HG03565 (cell line): ENCODE results near the gene LPAR3.
A peak's percentile ranks its signal among the peaks of the same experiment; 100 is the strongest.

Experiments used
- ATAC-seq: cut with Tn5 transposase; IDR thresholded peaks from one replicate; pipeline ENCODE4 v1.9.1; 2021; ENCODE audit warnings: mild to moderate bottlenecking, moderate library complexity; ENCODE audit not compliant: unreplicated experiment

The LPAR3 gene

DNA sequence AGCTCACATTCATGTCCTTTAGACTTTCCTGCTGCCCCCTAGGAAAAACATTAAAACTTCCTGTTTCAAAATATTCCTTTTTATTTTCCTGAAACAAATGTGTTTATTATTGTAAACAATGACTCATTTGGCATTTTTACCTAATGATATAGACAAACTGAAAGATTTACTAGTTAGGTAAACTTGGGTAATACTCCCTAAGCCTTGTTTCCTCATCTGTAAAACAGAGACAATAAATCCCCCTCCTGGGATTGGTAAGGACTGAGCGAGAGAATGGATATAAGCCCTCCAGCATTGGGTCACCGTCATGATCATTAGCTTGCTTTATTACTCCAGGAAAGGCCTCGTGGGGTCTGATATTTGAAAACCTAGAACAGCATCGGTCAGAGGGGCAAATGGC, 59.8 kb downstream of the LPAR3 start:
- no peak for ATAC-seq

DNA sequence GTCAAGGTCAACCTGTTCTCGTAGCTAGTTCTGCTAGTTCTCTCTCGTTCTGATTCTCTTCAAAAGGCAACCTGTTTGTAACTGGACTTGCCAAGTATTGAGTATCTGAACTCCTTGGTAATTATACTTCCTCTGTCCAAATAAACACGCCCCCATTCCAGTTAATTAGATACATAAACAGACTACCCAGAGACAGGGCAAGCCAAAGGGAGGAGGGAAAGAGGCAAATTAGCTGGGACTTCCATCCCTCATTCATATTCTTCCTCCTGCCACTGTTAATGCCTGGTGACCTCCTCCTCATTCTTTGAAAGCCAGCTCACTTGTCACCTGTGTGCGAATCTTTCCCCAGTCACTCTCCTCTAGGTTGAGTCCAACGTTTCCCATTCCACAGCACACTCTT, 62.9 kb downstream of the LPAR3 start:
- ATAC-seq, result no peak

DNA sequence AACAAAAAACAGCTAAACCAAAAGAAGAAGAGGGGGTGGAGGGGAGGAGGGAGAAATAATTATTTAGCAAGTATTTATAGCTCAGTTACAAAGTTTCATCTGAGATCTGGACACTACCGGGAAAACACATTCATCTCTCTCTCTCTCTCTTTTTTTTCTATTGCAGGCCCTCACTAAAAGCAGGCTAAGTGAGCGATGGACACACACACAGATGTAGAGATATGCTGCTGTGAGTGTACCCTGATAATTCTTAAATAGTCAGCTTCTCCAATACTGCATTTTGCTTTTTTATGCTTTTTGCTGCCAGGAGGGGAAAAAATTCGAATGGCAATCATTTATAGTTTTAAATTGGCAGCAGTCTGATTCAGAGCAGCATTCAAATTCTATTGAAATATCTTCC, 65.0 kb downstream of the LPAR3 start:
- no peak for ATAC-seq

DNA sequence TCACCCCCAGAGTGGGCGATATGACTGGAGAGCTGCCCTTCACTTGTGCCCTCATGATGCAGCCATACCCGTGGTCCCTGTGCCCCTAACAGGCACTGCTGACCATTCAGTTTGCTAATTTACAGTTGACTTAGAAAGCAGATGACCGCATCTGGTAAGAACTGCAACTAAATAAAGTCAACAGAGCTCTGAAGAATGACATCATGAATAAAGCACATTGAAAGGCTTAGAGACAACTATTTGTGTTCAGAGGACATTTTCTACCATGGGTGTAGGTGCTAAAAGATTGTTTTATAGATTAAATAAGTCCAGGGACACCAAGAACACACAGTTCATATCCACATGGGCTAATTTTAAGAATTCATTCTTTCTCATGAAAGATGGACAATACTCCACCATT, 65.5 kb downstream of the LPAR3 start:
- ATAC-seq, result no peak

DNA sequence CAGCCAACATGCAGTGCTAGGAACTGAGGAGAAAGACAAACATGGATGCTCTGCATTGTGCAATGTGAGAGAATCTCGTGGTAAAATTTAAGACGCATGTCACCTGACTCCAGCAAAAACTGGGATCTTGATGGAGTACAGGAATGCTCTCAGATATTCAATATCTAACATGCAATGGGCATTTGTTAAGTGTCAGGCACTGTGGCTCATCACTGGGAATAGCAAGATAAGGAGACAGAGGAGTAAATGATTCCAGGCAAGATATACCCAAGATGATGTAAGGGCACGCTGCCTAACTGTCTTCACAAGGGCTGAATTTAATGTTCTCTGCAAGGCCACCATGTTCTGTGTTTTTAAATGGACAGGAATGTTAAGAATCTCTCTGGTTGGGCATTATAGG, 67.8 kb downstream of the LPAR3 start:
- ATAC-seq, result no peak

DNA sequence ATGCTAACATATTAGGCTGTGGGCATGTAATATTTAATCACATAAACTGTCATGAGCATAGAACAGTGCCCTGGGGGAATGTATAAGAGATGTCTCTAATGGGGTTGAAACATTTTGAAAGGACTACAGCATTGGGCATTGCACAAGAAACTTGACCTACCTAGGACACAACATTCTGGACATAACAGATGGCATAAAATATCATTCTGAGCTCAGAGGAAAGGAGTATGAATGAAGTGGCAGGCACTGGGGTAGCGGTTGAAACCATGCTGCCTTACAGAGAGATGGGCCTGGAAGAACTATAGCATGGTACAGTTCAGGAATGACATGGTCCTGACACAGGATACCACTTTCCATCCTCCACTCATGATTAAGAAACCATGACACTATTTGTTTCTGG, 69.0 kb downstream of the LPAR3 start:
- no peak for ATAC-seq

DNA sequence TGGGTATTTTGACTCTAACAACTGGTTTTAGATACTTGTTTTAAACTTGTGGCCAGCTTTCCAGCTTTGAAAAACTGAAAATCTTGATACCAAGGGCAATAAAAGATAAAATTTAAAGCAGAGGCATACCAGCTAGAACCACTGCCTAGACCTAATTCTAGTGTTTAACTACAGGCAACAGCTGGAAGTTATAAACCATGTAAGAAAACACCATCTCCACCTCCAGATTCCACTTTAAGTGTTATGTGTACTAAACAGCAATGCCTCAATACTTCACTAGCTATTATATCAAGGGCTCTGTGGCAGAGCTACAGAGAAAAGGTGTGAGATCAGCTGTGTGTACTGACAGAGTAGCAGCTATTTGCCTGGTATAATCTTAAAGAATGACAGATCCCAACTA, 69.5 kb downstream of the LPAR3 start:
- no peak for ATAC-seq

DNA sequence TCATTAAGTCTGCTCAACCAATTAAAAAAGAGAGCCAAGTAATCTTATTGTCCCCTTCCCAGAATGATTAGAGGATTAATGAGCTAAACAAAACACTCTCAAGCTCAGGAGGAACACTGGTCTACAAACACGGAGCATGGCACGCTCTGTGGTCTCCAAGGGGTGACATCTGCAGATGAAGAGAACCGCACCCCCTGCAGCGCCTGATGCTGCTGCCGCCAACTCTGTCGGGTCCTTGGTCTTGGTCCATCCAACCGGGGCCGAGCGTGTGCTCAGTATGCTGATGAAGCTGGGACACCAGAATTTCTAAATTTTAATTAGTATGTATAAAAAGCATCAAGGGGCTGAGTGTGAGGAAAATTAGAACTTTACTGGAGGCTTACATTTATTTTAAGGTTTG, 82.7 kb downstream of the LPAR3 start:
- ATAC-seq, result no peak

DNA sequence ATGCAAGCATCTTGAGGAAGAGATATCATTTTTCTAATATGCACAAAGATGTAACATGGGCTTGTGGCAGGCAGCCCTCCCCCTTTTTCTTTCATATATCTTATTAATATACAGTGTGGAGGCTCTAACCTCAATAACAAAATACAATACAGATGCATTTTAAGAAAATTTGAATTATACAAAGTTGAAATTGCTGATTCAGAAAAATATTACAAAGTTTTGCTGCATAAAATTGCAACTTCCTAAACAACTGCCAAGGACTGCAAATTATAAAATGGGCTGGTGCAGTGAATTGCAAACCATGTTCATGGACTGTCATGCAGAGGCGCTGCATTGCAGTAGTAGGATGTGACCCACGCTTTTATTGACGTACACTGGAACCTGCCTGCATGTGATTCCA, 84.0 kb downstream of the LPAR3 start:
- no peak for ATAC-seq

DNA sequence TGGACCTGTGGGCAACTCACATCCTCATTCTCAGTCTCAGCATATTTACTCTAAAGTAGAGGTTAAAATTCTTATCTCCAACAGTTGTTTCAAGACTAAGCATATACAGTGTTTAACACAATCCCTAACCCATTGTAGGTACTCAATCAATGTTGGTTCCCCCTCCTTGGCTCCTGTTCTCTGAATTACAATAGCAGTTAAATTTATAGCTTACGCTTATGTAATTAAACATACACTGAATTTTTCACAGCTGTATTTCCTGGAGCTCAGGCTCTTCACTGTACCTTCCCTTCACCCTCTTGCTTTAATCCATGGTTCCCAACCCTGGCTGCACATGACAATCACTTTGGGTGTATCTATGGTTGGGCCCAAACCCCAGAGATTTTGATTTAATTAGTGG, 89.4 kb downstream of the LPAR3 start:
- no peak for ATAC-seq

DNA sequence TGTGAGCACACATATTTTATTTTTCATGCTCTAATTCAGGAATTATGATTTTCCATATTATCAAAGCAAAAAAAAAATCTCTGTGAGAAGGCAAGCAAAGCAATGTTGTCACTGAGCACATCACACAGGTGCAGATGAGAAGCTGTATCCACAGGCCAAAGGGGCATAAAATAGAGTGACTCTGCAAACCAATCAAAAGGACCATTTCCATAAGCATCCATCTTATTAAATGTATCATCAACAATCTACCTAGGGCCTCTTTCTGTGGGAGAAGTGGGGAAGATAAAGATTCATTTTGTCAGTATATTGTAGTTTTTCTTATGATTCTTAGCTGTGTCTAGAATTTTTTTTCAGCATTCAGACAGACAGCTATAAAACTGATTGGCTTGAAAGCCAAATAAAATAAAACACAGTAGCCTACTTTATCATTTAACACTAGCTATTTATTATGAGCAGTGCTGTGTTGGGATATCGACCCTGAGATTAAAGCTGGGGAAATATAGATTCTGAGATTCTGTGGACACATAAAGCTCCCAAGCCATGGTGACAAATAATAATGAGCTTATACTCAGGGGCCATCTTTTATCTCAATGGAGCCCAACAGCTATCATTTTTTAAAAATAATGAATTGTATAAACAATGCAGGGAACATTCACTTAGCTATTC, 90.3 kb downstream of the LPAR3 start:
- no peak for ATAC-seq

DNA sequence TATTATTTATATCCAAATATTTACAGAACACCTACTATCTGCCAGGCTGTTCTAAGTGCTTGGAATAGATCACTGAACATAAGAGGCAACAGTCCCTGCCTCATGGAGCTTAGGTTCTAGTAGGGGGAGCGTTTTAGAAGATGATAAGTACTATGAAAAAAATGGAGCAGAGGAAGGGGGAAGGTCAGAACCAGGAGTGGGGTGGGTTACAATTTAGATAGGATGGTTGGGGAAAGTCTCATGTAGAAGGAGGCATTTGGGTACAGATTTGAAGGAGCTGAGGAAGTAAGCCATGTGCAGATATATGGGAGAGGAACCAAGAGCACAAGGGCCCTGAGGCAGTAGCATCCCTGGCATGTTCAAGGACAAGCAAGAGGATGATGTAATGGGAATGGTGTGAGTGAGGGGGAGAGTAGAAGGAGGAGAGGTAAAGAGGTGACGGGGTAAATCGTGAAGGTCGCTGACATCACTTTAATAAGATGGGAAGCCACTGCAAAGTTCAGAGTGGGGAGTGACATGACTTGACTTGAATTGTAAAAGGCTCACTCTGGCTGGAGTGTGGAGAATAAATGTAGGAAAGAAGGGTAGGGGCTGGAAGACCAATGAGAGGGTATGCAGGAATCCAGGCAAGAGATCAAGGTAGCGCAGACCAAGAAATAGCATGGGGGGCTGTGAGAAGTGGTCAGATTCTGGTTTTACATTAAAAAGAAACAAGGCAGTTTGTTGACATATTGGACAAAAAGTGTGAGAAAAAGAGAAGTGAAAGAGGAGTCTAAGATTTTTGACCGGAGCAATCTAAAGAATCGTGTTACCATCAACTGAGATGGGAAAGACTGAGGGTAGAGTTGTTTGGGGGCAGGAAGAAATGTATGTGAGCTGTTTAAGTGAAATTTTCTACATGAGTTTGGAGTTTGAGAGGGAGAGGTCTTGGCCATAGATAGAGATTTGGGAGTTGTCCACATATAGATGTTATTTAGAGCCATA, 92.6 kb downstream of the LPAR3 start:
- ATAC-seq, result no peak

DNA sequence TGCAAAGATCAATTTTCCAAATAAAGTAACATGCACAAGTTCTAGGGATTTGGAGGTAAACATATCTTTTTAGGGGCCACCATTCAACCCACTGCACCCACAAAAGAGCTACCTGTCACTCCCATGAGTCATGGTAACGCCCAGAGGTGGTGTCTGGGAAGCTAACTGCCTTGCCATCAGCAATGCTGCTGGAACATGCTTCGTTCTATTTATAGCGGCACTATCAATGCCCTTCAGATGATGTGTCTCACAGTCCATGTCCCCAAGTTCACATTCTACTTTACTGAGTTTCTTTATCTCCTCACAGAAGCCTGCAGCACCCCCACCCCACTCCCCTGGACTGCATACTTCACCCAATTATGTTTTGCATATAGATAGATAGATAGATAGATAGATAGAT, 95.4 kb downstream of the LPAR3 start:
- ATAC-seq, result no peak

DNA sequence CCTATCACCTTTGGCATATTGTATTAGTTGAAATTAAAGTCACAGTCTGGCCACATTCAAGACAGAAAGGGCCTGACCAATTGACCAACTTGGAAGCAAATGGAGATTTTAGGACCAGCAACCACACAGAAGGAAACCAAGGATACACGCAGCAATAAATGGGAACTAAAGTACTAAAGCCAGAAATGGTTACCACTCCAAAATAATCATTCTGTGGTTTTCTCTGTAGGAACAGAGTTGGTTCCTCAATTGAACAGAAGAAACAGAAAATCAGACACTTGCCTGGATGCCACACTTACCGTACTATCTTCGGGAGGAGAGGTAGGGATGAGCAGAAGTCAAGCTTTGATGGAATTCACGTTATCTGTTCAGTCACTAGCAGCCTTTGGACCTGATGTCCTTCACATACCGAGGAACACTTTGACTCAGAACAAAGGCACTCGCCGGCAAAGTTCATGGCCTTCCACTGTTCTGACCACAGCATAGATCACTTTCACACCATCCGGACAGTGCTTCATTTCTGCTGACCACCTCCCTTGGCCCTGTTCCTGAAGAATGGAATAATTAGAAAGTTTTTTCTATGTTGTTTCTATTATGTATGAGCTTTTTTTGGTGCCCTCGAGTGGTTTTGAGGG, 96.9 kb downstream of the LPAR3 start:
- no peak for ATAC-seq

DNA sequence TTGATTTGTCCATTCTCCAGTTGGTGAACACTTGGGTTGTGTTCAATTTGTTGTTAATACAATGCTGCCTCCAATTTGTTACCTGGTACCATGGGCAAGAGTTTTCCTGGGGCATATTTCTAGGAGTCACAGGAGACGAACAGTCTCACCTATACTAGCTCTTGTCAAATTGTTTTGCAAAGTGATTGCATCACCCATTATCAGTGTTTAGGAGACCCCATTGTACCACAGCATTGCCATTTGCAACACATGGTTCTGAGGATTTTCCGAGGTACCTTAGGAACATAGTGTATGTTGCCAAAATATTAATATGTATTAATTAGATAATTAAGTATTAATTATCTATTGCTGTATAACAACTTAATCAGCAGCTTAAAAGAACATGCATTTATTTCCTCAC, 97.8 kb downstream of the LPAR3 start:
- no peak for ATAC-seq

DNA sequence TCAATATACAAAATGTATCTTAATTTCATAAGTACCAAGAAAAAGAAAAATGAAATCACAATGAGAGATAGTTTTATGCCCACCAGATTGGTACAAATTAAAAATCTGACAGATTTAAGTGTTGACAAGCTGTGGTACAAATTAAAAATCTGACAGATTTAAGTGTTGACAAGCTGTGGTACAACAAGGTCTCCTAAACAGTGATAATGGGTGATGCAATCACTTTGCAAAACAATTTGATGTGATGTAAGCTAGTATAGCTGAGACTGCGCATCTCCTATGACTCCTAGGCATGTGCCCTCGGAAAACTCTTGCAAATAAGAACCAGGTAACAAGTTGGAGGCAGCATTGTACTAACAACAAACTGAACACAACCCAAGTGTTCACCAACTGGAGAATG, 100.6 kb downstream of the LPAR3 start:
- no peak for ATAC-seq

DNA sequence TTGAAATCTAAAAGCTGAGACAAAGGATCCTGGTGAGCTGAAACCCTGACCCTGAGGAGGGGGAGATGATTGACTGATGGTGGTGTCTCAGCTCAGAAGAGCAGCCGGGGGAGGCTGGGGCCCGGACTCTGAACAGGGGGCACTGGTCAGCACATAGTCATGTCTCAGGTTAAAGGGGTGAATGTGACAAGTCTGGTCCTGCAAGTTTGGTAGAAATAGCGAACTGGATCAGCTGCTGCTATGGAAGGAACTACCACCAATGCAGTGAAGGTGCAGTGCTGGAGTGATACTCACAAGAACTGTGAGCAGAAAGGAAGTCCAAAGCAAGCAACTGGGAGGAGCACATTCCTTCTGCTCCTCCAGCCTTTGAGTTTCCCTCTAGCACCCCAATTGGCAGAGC, 104.0 kb downstream of the LPAR3 start:
- no peak for ATAC-seq

DNA sequence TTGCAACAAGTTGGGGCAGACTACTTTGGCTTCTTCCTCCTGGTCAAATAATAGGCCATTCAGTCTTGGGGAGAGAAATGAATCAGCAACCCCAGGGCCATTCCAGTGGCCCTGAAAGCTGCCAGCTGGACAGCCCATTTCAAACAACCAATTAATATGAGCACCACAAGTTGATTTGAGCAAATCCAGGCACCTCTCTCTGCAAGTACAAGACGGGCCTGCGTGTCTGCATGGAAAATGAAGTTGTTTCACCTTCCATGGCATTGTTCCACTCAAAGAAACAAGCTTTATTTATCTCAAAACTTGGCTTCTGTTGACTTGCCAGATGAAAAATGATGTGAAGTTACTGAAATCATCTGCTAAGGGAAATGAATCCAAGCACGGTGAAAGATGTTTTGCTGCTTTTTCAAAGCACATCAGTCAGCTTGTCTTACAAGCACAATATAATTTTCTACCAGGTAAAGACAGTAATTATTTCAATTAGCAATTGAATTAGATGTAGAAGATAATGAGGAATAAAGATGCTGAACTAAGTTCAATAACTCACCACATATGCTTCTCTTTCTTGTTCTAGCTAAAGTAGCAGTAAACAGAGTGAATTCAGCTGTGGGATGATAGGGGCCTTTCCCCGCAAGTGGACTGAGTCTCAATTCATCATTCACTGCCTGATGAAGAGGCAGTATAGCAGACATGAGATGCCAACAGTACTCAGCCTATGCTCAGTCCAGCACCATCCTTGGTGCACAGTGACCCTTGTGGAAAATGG, 107.6 kb downstream of the LPAR3 start:
- no peak for ATAC-seq

DNA sequence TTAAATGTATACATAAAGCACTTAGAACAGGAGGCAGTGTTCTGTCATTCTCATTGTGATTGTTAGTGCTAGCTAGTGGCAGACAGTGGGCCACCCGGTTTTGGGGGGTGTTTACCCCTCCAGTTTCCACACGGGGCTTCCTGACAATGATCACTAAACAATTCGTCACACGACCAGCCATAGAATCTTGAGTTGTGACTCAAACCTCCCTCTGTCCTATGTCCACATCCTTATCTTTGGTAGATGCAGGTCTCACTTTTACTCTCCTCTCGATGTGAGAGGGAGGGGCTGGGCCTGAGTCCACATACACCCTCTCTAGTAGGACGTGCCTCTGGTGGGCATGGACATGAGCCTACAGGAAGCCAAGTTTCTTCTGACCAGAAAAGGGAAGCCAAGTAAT, 110.1 kb downstream of the LPAR3 start:
- no peak for ATAC-seq

DNA sequence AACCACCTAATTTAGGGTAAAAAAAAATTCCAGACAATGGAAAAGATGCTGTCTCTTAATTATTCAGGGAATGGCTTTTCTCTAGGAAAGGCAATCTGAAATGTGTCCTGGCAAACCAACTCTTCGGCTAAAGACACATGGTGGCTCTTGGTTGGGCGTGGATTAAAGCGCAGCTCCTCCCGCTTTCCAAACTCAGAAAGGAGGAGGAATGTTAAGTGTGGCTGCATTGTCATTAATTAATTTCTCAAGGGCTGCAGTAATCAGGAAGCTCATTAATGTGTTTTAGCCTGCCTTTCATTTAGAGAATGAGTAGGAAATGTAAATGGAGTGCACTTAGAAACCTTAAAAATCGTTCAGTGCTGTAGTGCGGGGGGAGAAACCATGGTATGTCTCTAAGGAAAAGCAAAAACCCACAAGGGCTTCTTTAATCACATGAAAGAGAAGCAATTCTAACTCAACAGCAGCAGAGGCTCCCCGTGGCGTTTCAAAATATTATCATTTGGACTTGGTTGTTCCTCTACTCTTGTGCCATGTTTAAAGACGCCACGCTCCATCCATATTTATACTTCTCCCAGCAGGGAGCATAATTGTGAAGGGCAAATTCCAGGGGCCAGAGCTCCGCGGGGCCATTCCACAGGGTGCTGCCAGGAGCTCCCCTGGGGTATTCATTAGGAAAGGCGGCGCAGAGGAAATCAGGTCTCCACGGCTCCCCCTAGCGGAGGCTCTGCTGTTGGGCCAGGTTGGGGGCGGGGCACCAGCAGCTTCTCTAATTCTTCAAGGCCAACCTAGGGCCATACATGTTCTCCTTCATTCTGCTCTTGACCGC, 110.8 kb downstream of the LPAR3 start:
- ATAC-seq, result peak; percentile 62
